GM19467 (cell line): ENCODE measurements around the gene GABPB1.

ENCODE experiments used
- ATAC-seq: cut with Tn5 transposase; IDR thresholded peaks from one replicate; pipeline ENCODE4 v1.9.1; 2021; ENCODE audit warnings: mild to moderate bottlenecking, moderate library complexity; ENCODE audit not compliant: unreplicated experiment

Gene GABPB1

GRCh38 chr15:50345298-50345697, 9.7 kb downstream of the GABPB1 start:
- no peak for ATAC-seq

GRCh38 chr15:50344006-50344464, 11.0 kb downstream of the GABPB1 start:
- no peak for ATAC-seq

GRCh38 chr15:50341616-50342136, 13.3 kb downstream of the GABPB1 start:
- ATAC-seq, result no peak

- no peak for ATAC-seq
These were observed 14.6 kb downstream of the GABPB1 start for GRCh38 chr15:50340416-50340815.

GRCh38 chr15:50339717-50340116, 15.3 kb downstream of the GABPB1 start:
- ATAC-seq, result no peak

GRCh38 chr15:50335251-50335650, 19.7 kb downstream of the GABPB1 start:
- ATAC-seq, result no peak

GRCh38 chr15:50333229-50333628, 21.8 kb downstream of the GABPB1 start:
- no peak for ATAC-seq

- ATAC-seq, result no peak
These were observed 24.1 kb downstream of the GABPB1 start for GRCh38 chr15:50330921-50331320.

GRCh38 chr15:50328116-50328515, 26.9 kb downstream of the GABPB1 start:
- ATAC-seq, result no peak

GRCh38 chr15:50321680-50322210, 33.3 kb downstream of the GABPB1 start:
- ATAC-seq, result no peak

- no peak for ATAC-seq
These were observed 34.5 kb downstream of the GABPB1 start for GRCh38 chr15:50320504-50320903.

GRCh38 chr15:50318697-50319096, 36.3 kb downstream of the GABPB1 start:
- ATAC-seq, result no peak

GRCh38 chr15:50315814-50316630, 39.0 kb downstream of the GABPB1 start:
- ATAC-seq, result no peak

- ATAC-seq, result no peak
These were observed 42.4 kb downstream of the GABPB1 start for GRCh38 chr15:50312636-50313035.

GRCh38 chr15:50307799-50308198, 47.2 kb downstream of the GABPB1 start:
- ATAC-seq, result no peak

- no peak for ATAC-seq
These were observed 50.2 kb downstream of the GABPB1 start for GRCh38 chr15:50304836-50305235.

GRCh38 chr15:50302581-50302980, 52.4 kb downstream of the GABPB1 start:
- no peak for ATAC-seq

GRCh38 chr15:50298340-50298739, 56.7 kb downstream of the GABPB1 start:
- no peak for ATAC-seq

GRCh38 chr15:50295966-50296365, 59.0 kb downstream of the GABPB1 start:
- ATAC-seq, result no peak

GRCh38 chr15:50289749-50290148, 65.2 kb downstream of the GABPB1 start:
- no peak for ATAC-seq

GRCh38 chr15:50287324-50288116, 67.5 kb downstream of the GABPB1 start:
- ATAC-seq, result no peak
